ENCODE measurements around the gene ZNF784. TPM values are rescaled to one million over a fixed set of nuclear protein-coding genes. Genes with fewer than 3 reads are reported as not detected.

Gene ZNF784
- total and polyA plus RNA-seq, 2 donors (not counting 3 experiments of a cell fraction or from before 2014, with no cell fraction given) = 4.9 TPM

DNA sequence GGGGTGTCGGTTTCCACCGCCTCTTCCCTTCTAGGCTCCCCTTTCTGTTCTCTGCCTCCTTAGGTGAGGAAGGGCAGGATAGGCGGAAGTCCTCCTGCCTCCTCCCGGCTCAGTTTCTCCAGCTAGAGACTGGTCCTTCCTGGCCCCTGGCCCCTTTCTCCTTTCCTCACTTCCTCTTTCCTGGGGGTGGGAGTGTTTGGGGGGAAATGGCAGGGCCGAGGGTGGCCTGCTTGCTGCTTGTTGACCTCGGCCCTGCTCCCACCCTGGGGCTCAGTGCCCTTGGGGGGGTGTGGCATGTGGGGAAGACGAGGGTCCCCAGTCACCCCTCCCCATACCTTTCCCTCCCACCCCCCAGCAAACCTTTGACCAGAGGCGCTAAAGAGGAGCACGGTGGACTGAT is 35.5 kb upstream of the ZNF784 start:
- Histone ChIP-seq H3K9ac (replicated peaks; ENCODE audit: extremely low read depth, insufficient read depth, low read length) (no peak overlapping the region), H3K36me3 (ENCODE audit: control insufficient read depth in 2 of 2, extremely low read depth in 1 of 2, insufficient read depth in 2 of 2, low read length in 2 of 2) (peaks cover 14 to 48% of the 10 kb centered on the region in 2 experiments), H3K27me3 (ENCODE audit: control insufficient read depth in 2 of 2, insufficient read depth in 2 of 2, low read length in 2 of 2) (no peaks in the 10 kb centered on the region), H3K9me3 (replicated peaks; ENCODE audit: control insufficient read depth, insufficient read depth, low read length) (no peaks in the 10 kb centered on the region), H4K20me1 (replicated peaks; ENCODE audit: control insufficient read depth, extremely low read depth, insufficient read depth, low read length) (peaks cover 12% of the 10 kb centered on the region), H3K9me1 (replicated peaks; ENCODE audit: control insufficient read depth, extremely low read depth, insufficient read depth, low read length) (no peaks in the 10 kb centered on the region), H3K27ac (ENCODE audit: insufficient read depth, low read depth, low read length) (no peak overlapping the region), H3K4me2 (ENCODE audit: insufficient read depth, low read length) (no peak overlapping the region), H3K4me3 (replicated peaks in 1 of 3; ENCODE audit: insufficient read depth in 1 of 3, low read depth in 1 of 3, low read length in 3 of 3) (no peak overlapping the region), H2AFZ (ENCODE audit: low read depth, low read length) (no peak overlapping the region), H3K79me2 (ENCODE audit: control insufficient read depth, insufficient read depth, low read length) (peaks cover 97% of the 10 kb centered on the region), H3K4me1 (ENCODE audit: control insufficient read depth, extremely low read depth, insufficient read depth, low read length) (peaks cover 25% of the 10 kb centered on the region)
- FAIRE-seq = no peak
- ChIA-PET POLR2A (no interaction called here), CTCF (interaction anchor here (1.1 kb wide), 1 partner anchor 12 kb away, joined by 6 read pairs; no protein-coding TSS in a partner anchor)
- no TSS peak for BruUV-seq (replicated peaks)
- dilution Hi-C loops (cut with MboI; ENCODE audit: extremely low pct_ligation_motif_present, low sequenced_read_pairs) = no loop called here
- TF ChIP-seq MAX (IDR thresholded peaks at IDR 0.05; ENCODE audit: insufficient read depth, insufficient read length) (no peak), JUN (IDR thresholded peaks at IDR 0.05; ENCODE audit: borderline replicate concordance, insufficient read depth, insufficient read length, low read depth) (no peak), MYC (IDR thresholded peaks at IDR 0.05; ENCODE audit: low read depth, low read length) (no peak), GATA2 (IDR thresholded peaks at IDR 0.05; ENCODE audit: insufficient read depth, insufficient read length, low read depth, low read length) (no peak), EZH2 (IDR thresholded peaks at IDR 0.05; ENCODE audit: borderline replicate concordance, low read depth, low read length, severe bottlenecking) (no peak), POLR2A (IDR thresholded peaks at IDR 0.05; ENCODE audit: low read depth, low read length) (no peak), FOS (IDR thresholded peaks at IDR 0.05; ENCODE audit: borderline replicate concordance, insufficient read depth, low read length) (no peak), POLR2AphosphoS5 (IDR thresholded peaks at IDR 0.05; ENCODE audit: insufficient read depth, low read depth, low read length) (no peak)
- TF ChIP-seq, protein P1, sequence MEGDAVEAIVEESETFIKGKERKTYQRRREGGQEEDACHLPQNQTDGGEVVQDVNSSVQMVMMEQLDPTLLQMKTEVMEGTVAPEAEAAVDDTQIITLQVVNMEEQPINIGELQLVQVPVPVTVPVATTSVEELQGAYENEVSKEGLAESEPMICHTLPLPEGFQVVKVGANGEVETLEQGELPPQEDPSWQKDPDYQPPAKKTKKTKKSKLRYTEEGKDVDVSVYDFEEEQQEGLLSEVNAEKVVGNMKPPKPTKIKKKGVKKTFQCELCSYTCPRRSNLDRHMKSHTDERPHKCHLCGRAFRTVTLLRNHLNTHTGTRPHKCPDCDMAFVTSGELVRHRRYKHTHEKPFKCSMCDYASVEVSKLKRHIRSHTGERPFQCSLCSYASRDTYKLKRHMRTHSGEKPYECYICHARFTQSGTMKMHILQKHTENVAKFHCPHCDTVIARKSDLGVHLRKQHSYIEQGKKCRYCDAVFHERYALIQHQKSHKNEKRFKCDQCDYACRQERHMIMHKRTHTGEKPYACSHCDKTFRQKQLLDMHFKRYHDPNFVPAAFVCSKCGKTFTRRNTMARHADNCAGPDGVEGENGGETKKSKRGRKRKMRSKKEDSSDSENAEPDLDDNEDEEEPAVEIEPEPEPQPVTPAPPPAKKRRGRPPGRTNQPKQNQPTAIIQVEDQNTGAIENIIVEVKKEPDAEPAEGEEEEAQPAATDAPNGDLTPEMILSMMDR (IDR thresholded peaks at IDR 0.05; ENCODE audit: extremely low read depth in 1 of 2, insufficient read depth in 1 of 2, low read depth in 1 of 2, low read length in 2 of 2) = no peak
- DNase-seq (ENCODE audit: low read depth, low spot score) = no peak
- intact Hi-C loops (cut with micrococcal nuclease) = loop anchor here (10.0 kb wide), 3 partner anchors 325 to 1195 kb away; partner anchors contain the start of genes KMT5C, LENG9 and ZNF787

Data from endothelial cell of umbilical vein (primary cell).